ENCODE results near the gene WDR5B. TPM values are rescaled to one million over a fixed set of nuclear protein-coding genes. Genes with fewer than 3 reads are reported as not detected.

Gene WDR5B
- total and polyA plus RNA-seq, 2 of the 4 experiments (the other 2 are of a cell fraction), result 3.1 to 5.6 TPM

DNA sequence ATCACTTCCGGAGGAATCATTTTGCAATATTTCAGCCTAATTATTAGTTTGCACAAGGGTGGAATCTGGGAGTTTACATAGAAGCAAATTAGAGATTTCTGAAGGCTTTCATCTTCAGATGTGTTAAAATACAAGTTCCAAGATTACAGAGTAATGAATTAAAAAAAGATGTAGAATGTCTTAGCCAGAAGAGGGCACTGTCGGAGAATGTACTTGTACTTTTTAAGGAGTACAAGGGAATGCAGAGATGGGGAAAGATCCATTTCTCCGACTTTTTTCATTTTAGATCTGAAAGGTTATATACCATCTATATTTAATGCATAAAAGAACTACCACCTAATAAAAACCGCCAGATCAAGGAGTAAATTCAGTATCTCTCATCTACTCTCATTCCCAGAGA, 43.1 kb upstream of the WDR5B start:
- no peak overlapping the region for H4K91ac ChIP-seq (ENCODE audit: insufficient read depth, low read depth, low read length)
- no peak overlapping the region for H4K8ac ChIP-seq (ENCODE audit: low read depth in 2 of 2, low read length in 2 of 2)
- H3K9ac ChIP-seq (ENCODE audit: low read depth, low read length), result no peak overlapping the region
- no peak overlapping the region for H2BK5ac ChIP-seq (ENCODE audit: low read depth, low read length, poor library complexity, severe bottlenecking)
- H3K56ac ChIP-seq (ENCODE audit: extremely low read depth, insufficient read depth, low read length), result no peak overlapping the region
- no peaks in the 10 kb centered on the region for H3K4me1 ChIP-seq (ENCODE audit: control insufficient read depth, insufficient read depth, low read length)
- no peak overlapping the region for H3K27ac ChIP-seq (ENCODE audit: insufficient read depth, low read length)
- H2AFZ ChIP-seq (replicated peaks; ENCODE audit: low read length, poor library complexity), result no peak overlapping the region
- DNase-seq, result peak; percentile 62
- no peak overlapping the region for H3K18ac ChIP-seq (ENCODE audit: low read depth, low read length)
- H3K9me3 ChIP-seq (ENCODE audit: control insufficient read depth, insufficient read depth, low read length), result no peaks in the 10 kb centered on the region
- no peak overlapping the region for H3K4me3 ChIP-seq (ENCODE audit: insufficient read depth, low read depth, low read length)
- no peak overlapping the region for H2AK5ac ChIP-seq (ENCODE audit: low read depth, low read length)
- POLR2A ChIA-PET (ENCODE audit: unreplicated experiment), result no interaction called here
- H4K5ac ChIP-seq (ENCODE audit: low read depth, low read length), result no peak overlapping the region
- ATAC-seq (ENCODE audit: low read depth), result peak; percentile 80
- dilution Hi-C loops (cut with HindIII; ENCODE audit: low sequenced_read_pairs, unreplicated experiment) (no loop called here), in situ Hi-C loops (cut with MboI; ENCODE audit: low sequenced_read_pairs) (loop anchor here (5.0 kb wide), 1 partner anchor 218 kb away; no protein-coding TSS in a partner anchor), intact Hi-C loops (cut with micrococcal nuclease) (loop anchor here (1.0 to 2.0 kb wide), 2 partner anchors 102 to 220 kb away; no protein-coding TSS in a partner anchor)
- no peaks in the 10 kb centered on the region for H3K27me3 ChIP-seq (ENCODE audit: control insufficient read depth, insufficient read depth, low read length)
- no peak overlapping the region for H2BK120ac ChIP-seq (ENCODE audit: low read depth, low read length)
- TF ChIP-seq MXI1 (IDR thresholded peaks at IDR 0.05; ENCODE audit: borderline replicate concordance, low read depth, low read length), result no peak
- no peak for TF ChIP-seq NFE2L2 (IDR thresholded peaks at IDR 0.05; ENCODE audit: low read depth, low read length)
- TF ChIP-seq SMC3 (IDR thresholded peaks at IDR 0.05; ENCODE audit: low read depth, low read length), result peak; percentile 62
- no peak for TF ChIP-seq RFX5 (IDR thresholded peaks at IDR 0.05; ENCODE audit: low read depth, low read length)
- no peak for TF ChIP-seq RCOR1 (IDR thresholded peaks at IDR 0.05; ENCODE audit: insufficient replicate concordance, low read length)
- TF ChIP-seq FOS (IDR thresholded peaks at IDR 0.05; ENCODE audit: low read depth, low read length), result no peak
- TF ChIP-seq, protein P1, sequence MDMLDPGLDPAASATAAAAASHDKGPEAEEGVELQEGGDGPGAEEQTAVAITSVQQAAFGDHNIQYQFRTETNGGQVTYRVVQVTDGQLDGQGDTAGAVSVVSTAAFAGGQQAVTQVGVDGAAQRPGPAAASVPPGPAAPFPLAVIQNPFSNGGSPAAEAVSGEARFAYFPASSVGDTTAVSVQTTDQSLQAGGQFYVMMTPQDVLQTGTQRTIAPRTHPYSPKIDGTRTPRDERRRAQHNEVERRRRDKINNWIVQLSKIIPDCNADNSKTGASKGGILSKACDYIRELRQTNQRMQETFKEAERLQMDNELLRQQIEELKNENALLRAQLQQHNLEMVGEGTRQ (IDR thresholded peaks at IDR 0.05; ENCODE audit: low read depth, low read length), result no peak
- no peak for TF ChIP-seq MAZ (IDR thresholded peaks at IDR 0.05; ENCODE audit: borderline replicate concordance, low read depth, low read length)
- no peak for TF ChIP-seq CEBPB (IDR thresholded peaks at IDR 0.05; ENCODE audit: low read depth, low read length)
- TF ChIP-seq CHD1 (IDR thresholded peaks at IDR 0.05; ENCODE audit: low read depth, low read length), result no peak
- no peak for TF ChIP-seq POLR2A (IDR thresholded peaks at IDR 0.05; ENCODE audit: low read depth, low read length)
- TF ChIP-seq, protein P2, sequence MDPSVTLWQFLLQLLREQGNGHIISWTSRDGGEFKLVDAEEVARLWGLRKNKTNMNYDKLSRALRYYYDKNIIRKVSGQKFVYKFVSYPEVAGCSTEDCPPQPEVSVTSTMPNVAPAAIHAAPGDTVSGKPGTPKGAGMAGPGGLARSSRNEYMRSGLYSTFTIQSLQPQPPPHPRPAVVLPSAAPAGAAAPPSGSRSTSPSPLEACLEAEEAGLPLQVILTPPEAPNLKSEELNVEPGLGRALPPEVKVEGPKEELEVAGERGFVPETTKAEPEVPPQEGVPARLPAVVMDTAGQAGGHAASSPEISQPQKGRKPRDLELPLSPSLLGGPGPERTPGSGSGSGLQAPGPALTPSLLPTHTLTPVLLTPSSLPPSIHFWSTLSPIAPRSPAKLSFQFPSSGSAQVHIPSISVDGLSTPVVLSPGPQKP (IDR thresholded peaks at IDR 0.05; ENCODE audit: borderline replicate concordance, low read depth, low read length), result no peak
- peak; percentile 55 for TF ChIP-seq CTCF (conservative IDR thresholded peaks at IDR 0.05; ENCODE audit: low read depth, low read length)
- peak; percentile 66 for TF ChIP-seq RAD21 (IDR thresholded peaks at IDR 0.05; ENCODE audit: low read length)
- TF ChIP-seq BHLHE40 (IDR thresholded peaks at IDR 0.05; ENCODE audit: low read depth, low read length), result no peak
- TF ChIP-seq MAFK (IDR thresholded peaks at IDR 0.05; ENCODE audit: low read depth, low read length), result no peak
- H2BK20ac ChIP-seq (ENCODE audit: low read depth, low read length), result no peak overlapping the region
- BruUV-seq (replicated peaks), result no TSS peak
- no peak overlapping the region for H3K14ac ChIP-seq (replicated peaks; ENCODE audit: low read depth, low read length)
- H3K23ac ChIP-seq (ENCODE audit: low read depth, low read length), result no peak overlapping the region
- no peak overlapping the region for H2AK9ac ChIP-seq (replicated peaks; ENCODE audit: low read depth, low read length, poor library complexity)
- no peaks in the 10 kb centered on the region for H3K9me1 ChIP-seq (ENCODE audit: insufficient read depth, low read length)
- H3K79me1 ChIP-seq (ENCODE audit: low read depth in 1 of 2, low read length in 2 of 2), result peaks cover 7 to 11% of the 10 kb centered on the region in 2 experiments
- no CpG with 5 or more reads among the region's 4 CpGs for WGBS, 2 experiments (ENCODE audit: extremely low coverage in 2 of 2, insufficient read length in 1 of 2)
- CTCF ChIA-PET, result interaction anchor here (2.3 kb wide), 1 partner anchor 220 kb away, joined by 6 read pairs; no protein-coding TSS in a partner anchor
- no peak overlapping the region for H2BK15ac ChIP-seq (ENCODE audit: low read depth, low read length)
- no peak overlapping the region for H3K4me2 ChIP-seq (ENCODE audit: low read depth, low read length)
- H4K20me1 ChIP-seq (ENCODE audit: insufficient read depth, low read length), result no peaks in the 10 kb centered on the region; the same call in 1 of the 2 replicates
- peaks cover 14% of the 10 kb centered on the region for H3K36me3 ChIP-seq (ENCODE audit: control insufficient read depth, insufficient read depth, low read length)
- H3K4ac ChIP-seq (ENCODE audit: low read depth, low read length), result no peak overlapping the region
